WERI-Rb-1 (cell line): ENCODE measurements around the gene FNDC3B.

Experiments
- DNase-seq: peaks from one replicate; pipeline ENCODE4 v3.0.0-alpha.2; 2020
- H3K27ac ChIP-seq: fragments of 250-450 bp; sonication (Bioruptor Pico); 2 replicates; pipeline ENCODE4 v1.5.1; 2020; ENCODE audit warnings: mild to moderate bottlenecking, moderate library complexity
- H3K27me3 ChIP-seq: fragments of 250-450 bp; sonication (Bioruptor Pico); 2 replicates; pipeline ENCODE4 v1.5.1; 2021; ENCODE audit warnings: mild to moderate bottlenecking, low read depth, moderate library complexity; ENCODE audit not compliant: insufficient read depth, severe bottlenecking
- H3K36me3 ChIP-seq: fragments of 250-450 bp; sonication (Bioruptor Pico); 2 replicates; pipeline ENCODE4 v1.5.1; 2020; ENCODE audit warnings: mild to moderate bottlenecking, moderate library complexity
- H3K4me3 ChIP-seq: 2 replicates; pipeline ENCODE4 v1.5.1; 2011; ENCODE audit warnings: low read depth, mild to moderate bottlenecking, control low read depth, low read length
- H3K9me3 ChIP-seq: fragments of 250-450 bp; sonication (Bioruptor Pico); 2 replicates; pipeline ENCODE4 v1.5.1; 2021; ENCODE audit warnings: mild to moderate bottlenecking, moderate library complexity; ENCODE audit not compliant: severe bottlenecking
- TF ChIP-seq, protein P1 (sequence below): IDR thresholded peaks from 2 replicates; pipeline ENCODE4 v1.5.1; 2011; ENCODE audit warnings: low read depth, mild to moderate bottlenecking, control low read depth, inconsistent platforms, low read length

The FNDC3B gene

DNA sequence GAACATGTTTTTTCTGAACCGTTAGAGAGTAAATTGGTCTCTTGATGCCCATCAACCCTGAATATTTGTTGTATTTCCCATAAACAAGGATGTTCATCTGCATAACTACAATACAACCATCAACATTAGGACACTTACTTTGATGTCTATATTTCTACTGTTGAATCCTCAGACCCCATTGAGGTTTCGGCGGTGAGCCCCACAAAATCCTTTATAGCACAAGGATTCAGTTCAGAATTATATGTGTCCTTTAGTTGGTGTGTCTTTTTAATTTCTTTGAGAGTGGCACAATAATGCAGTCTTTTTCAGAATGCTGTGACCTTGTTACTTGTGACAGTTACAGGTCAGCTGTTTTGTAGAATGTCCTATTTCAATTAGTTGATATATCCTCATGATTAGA, 158.0 kb downstream of the FNDC3B start:
- H3K27ac ChIP-seq, result no peak overlapping the region
- no peaks in the 10 kb centered on the region for H3K27me3 ChIP-seq
- TF ChIP-seq, protein P1, sequence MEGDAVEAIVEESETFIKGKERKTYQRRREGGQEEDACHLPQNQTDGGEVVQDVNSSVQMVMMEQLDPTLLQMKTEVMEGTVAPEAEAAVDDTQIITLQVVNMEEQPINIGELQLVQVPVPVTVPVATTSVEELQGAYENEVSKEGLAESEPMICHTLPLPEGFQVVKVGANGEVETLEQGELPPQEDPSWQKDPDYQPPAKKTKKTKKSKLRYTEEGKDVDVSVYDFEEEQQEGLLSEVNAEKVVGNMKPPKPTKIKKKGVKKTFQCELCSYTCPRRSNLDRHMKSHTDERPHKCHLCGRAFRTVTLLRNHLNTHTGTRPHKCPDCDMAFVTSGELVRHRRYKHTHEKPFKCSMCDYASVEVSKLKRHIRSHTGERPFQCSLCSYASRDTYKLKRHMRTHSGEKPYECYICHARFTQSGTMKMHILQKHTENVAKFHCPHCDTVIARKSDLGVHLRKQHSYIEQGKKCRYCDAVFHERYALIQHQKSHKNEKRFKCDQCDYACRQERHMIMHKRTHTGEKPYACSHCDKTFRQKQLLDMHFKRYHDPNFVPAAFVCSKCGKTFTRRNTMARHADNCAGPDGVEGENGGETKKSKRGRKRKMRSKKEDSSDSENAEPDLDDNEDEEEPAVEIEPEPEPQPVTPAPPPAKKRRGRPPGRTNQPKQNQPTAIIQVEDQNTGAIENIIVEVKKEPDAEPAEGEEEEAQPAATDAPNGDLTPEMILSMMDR, result no peak
- no peak overlapping the region for H3K4me3 ChIP-seq
- no peak for DNase-seq
- no peaks in the 10 kb centered on the region for H3K9me3 ChIP-seq
- no peaks in the 10 kb centered on the region for H3K36me3 ChIP-seq

DNA sequence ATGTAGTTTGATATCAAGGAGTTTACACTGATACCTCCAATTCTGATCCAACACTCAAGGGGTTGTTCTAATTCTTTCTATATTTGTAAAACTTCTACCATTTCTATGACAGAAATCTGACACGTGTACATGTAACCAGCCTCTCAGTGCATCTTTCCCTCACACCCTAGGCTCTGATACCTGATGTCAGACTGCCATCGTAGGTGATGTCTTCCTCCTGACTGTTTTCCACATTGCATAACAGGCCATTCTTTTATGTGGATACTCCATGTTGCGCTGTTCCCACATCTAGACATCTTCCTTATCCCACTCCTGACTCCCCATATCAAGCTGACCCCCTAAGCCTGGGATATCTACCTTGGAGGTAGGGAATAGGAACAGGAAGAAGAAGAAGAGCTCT, 159.1 kb downstream of the FNDC3B start:
- Histone ChIP-seq H3K36me3 (no peaks in the 10 kb centered on the region), H3K27me3 (no peaks in the 10 kb centered on the region), H3K4me3 (no peak overlapping the region), H3K27ac (no peak overlapping the region), H3K9me3 (no peaks in the 10 kb centered on the region)
- no peak for DNase-seq
- TF ChIP-seq, protein P1, result no peak

DNA sequence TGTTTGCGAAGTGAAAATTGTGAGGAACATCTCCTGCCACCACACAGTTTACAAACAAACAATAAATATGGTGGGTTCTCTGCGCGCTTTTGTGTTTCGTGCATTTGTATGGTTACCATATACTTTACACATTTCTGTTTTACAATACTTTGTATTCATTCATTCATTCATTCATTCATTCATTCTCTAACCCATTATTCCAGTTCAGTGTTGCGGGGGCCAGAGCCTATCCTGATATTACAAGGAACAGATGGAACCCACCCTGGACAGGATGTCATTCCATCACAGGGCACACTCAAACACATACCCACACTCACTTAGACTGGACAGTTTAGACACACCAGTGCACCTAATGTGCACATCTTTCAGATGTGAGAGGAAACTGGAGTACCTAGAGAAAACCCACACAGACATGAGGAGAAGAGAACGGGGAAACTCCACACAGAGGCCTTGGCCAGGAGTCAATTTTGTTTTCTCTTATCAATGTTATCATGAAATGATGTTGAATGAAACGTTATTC, 160.5 kb downstream of the FNDC3B start:
- Histone ChIP-seq H3K36me3 (no peaks in the 10 kb centered on the region), H3K9me3 (no peaks in the 10 kb centered on the region), H3K4me3 (no peak overlapping the region), H3K27ac (no peak overlapping the region), H3K27me3 (no peaks in the 10 kb centered on the region)
- no peak for DNase-seq
- TF ChIP-seq, protein P1, result no peak

GRCh38 chr3:172201136-172201869, 161.9 kb downstream of the FNDC3B start:
- TF ChIP-seq, protein P1, result no peak
- Histone ChIP-seq H3K4me3 (no peak overlapping the region), H3K27ac (no peak overlapping the region), H3K9me3 (no peaks in the 10 kb centered on the region), H3K27me3 (no peaks in the 10 kb centered on the region), H3K36me3 (no peaks in the 10 kb centered on the region)
- DNase-seq, result no peak

DNA sequence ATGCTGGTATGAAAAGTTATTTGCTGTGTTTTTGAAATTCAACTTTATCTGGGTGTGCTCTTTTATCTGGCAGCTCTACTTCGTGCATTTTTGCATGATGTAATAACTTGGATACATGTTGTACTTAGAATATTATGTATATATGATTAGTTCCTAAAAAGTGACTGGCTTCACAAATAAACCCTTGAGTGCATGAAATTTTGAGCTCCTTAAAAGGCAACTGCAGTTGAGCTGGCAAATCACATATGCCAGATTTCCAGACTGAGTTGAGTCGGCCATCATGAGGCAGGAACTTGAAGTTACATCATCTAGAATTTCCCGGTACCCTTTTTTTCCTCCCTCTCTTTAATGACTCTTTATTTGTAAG, 162.5 kb downstream of the FNDC3B start:
- no peak for DNase-seq
- TF ChIP-seq, protein P1, result no peak
- H3K27me3 ChIP-seq, result no peaks in the 10 kb centered on the region
- no peak overlapping the region for H3K27ac ChIP-seq
- no peaks in the 10 kb centered on the region for H3K36me3 ChIP-seq
- no peak overlapping the region for H3K4me3 ChIP-seq
- no peaks in the 10 kb centered on the region for H3K9me3 ChIP-seq

- H3K27ac ChIP-seq, result no peak overlapping the region
Observed at GRCh38 chr3:172202797-172203196, 163.4 kb downstream of the FNDC3B start.

More at GRCh38 chr3:172202797-172203196, 163.4 kb downstream of the FNDC3B start:
- H3K27me3 ChIP-seq, result no peaks in the 10 kb centered on the region
- DNase-seq, result no peak
- H3K4me3 ChIP-seq, result no peak overlapping the region
- no peaks in the 10 kb centered on the region for H3K36me3 ChIP-seq
- no peaks in the 10 kb centered on the region for H3K9me3 ChIP-seq
- TF ChIP-seq, protein P1, result no peak
